ENCODE measurements around the gene CACNG7. TPM values are rescaled to one million over a fixed set of nuclear protein-coding genes. Genes with fewer than 3 reads are reported as not detected.
"Not testable (repeated sequence)": the region's sequence is repeated elsewhere in the genome, so short reads cannot be mapped to it uniquely, and the experiment has no call there.

The CACNG7 gene
- polyA plus RNA-seq, 1 donor, result not detected

GRCh38 chr19:53906211-53907192, 2.6 kb upstream of the CACNG7 start:
- DNase-seq, result no peak

- no peak for DNase-seq
These were observed 1.9 kb upstream of the CACNG7 start for GRCh38 chr19:53907193-53907581.

- no peak for DNase-seq
These were observed 1.4 kb upstream of the CACNG7 start for GRCh38 chr19:53907690-53908089.

- DNase-seq, result peak; percentile 32
These were observed 758 bp upstream of the CACNG7 start for GRCh38 chr19:53908106-53908934.

- no peak for DNase-seq
These were observed 542 bp downstream of the CACNG7 start for GRCh38 chr19:53909471-53910169.

- DNase-seq, result no peak
These were observed 1.1 kb downstream of the CACNG7 start for GRCh38 chr19:53910170-53910518.

- no peak for DNase-seq
These were observed 3.6 kb downstream of the CACNG7 start for GRCh38 chr19:53912653-53913052.

GRCh38 chr19:53915000-53915399, 5.9 kb downstream of the CACNG7 start:
- DNase-seq, result no peak

- DNase-seq, result no peak
These were observed 6.9 kb downstream of the CACNG7 start for GRCh38 chr19:53916004-53916403.

GRCh38 chr19:53917356-53917755, 8.3 kb downstream of the CACNG7 start:
- no peak for DNase-seq

- peak; percentile 58 for DNase-seq
These were observed 18.7 kb downstream of the CACNG7 start for GRCh38 chr19:53927739-53928138.

GRCh38 chr19:53936029-53936428, 27.0 kb downstream of the CACNG7 start:
- DNase-seq, result no peak

- DNase-seq, result no peak
These were observed 33.1 kb downstream of the CACNG7 start for GRCh38 chr19:53942001-53942786.

GRCh38 chr19:53944416-53944815, 35.3 kb downstream of the CACNG7 start:
- no peak for DNase-seq

GRCh38 chr19:53944933-53945332, 35.9 kb downstream of the CACNG7 start:
- no peak for DNase-seq

GRCh38 chr19:53945441-53945840, 36.4 kb downstream of the CACNG7 start:
- DNase-seq, result no peak

GRCh38 chr19:53945998-53946397, 36.9 kb downstream of the CACNG7 start:
- no peak for DNase-seq

GRCh38 chr19:53947624-53948023, 38.5 kb downstream of the CACNG7 start:
- DNase-seq, result no peak

- DNase-seq, result not testable (repeated sequence)
These were observed 39.5 kb downstream of the CACNG7 start for GRCh38 chr19:53948611-53949010.

GRCh38 chr19:53951436-53951835, 42.4 kb downstream of the CACNG7 start:
- no peak for DNase-seq

GRCh38 chr19:53951947-53952346, 42.9 kb downstream of the CACNG7 start:
- DNase-seq, result no peak

GRCh38 chr19:53953383-53953782, 44.3 kb downstream of the CACNG7 start:
- DNase-seq, result no peak

Data from hindlimb muscle (tissue), 1 donor.